Endodermal cell (in vitro differentiated cells): Measurements from ENCODE around the gene PURA. TPM values are rescaled to one million over a fixed set of nuclear protein-coding genes. Genes with fewer than 3 reads are reported as not detected.

Experiments
- DNase-seq: peaks from one replicate; pipeline ENCODE4 v3.0.0-alpha.2; 2017
- H3K27ac ChIP-seq: 2 replicates; pipeline ENCODE4 v1.5.1; 2013; ENCODE audit warnings: mild to moderate bottlenecking, low read depth, low read length, moderate library complexity
- H3K27me3 ChIP-seq: 2 replicates; pipeline ENCODE4 v1.6.1; 2013; ENCODE audit warnings: mild to moderate bottlenecking, low read length, moderate library complexity; ENCODE audit not compliant: insufficient read depth, control insufficient read depth, poor library complexity, severe bottlenecking
- H3K36me3 ChIP-seq: 2 replicates; pipeline ENCODE4 v1.7.0; 2013; ENCODE audit warnings: mild to moderate bottlenecking, low read length, moderate library complexity; ENCODE audit not compliant: control insufficient read depth, insufficient read depth
- H3K4me1 ChIP-seq: one replicate; pipeline ENCODE4 v1.7.0; 2013; ENCODE audit warnings: low read length; ENCODE audit not compliant: control insufficient read depth, insufficient read depth
- H3K4me3 ChIP-seq: 2 replicates; pipeline ENCODE4 v1.5.1; 2013; ENCODE audit warnings: mild to moderate bottlenecking, low read length, moderate library complexity
- H3K9ac ChIP-seq: 2 replicates; pipeline ENCODE4 v1.6.1; 2013; ENCODE audit warnings: mild to moderate bottlenecking, low read length, moderate library complexity; ENCODE audit not compliant: poor library complexity, severe bottlenecking; ENCODE audit errors: extremely low read depth
- H3K9me3 ChIP-seq: 2 replicates; pipeline ENCODE4 v1.6.1; 2013; ENCODE audit warnings: mild to moderate bottlenecking, low read length, moderate library complexity; ENCODE audit not compliant: control insufficient read depth
- H3K27ac Mint-ChIP-seq: 2 replicates; pipeline ENCODE4 v1.8.0; 2020; ENCODE audit warnings: mixed read lengths
- H3K27me3 Mint-ChIP-seq: 2 replicates; pipeline ENCODE4 v1.8.0; 2021; ENCODE audit warnings: mild to moderate bottlenecking, mixed read lengths; ENCODE audit not compliant: insufficient read depth
- H3K36me3 Mint-ChIP-seq: 2 replicates; pipeline ENCODE4 v1.8.0; 2020; ENCODE audit warnings: low read depth, mixed read lengths
- H3K4me1 Mint-ChIP-seq: 2 replicates; pipeline ENCODE4 v1.8.0; 2020; ENCODE audit warnings: mixed read lengths
- H3K4me3 Mint-ChIP-seq: 2 replicates; pipeline ENCODE4 v1.8.0; 2020; ENCODE audit warnings: mild to moderate bottlenecking, moderate library complexity, mixed read lengths
- H3K9me3 Mint-ChIP-seq: 2 replicates; pipeline ENCODE4 v1.8.0; 2020; ENCODE audit warnings: mild to moderate bottlenecking, mixed read lengths
- CTCF ChIP-seq: fragments of 200-600 bp; sonication (generic); conservative IDR thresholded peaks from 2 replicates; pipeline ENCODE4 v1.5.0; 2021; ENCODE audit warnings: antibody characterized with exemption, mild to moderate bottlenecking
- WGBS, 2 experiments: methylation state at CpG; one replicate each; pipeline versions ENCODE4 v1.1.5 to v1.1.7; 2013; ENCODE audit warnings: missing lambda C conversion rate in 2 of 2, mixed read lengths in 1 of 2; ENCODE audit not compliant: insufficient coverage in 1 of 2, insufficient read length in 1 of 2; 5-methylcytosine and 5-hydroxymethylcytosine counted together
- total RNA-seq, 2 donors: library from RNA; stranded (reverse); fragmentation: NEBNext Ultra II Directional in 1 of 2; extraction: Animal tissue kit (Norgen Biotek cat#: 25700) in 1 of 2; gene quantifications; 2 replicates in 1 of 2; 3 replicates in 1 of 2; pipeline ENCODE4 v1.2.1, GENCODE V29; 2021

PURA gene
- total RNA-seq, 2 donors from 2014 or later = 6.8 to 7.7 TPM

- Histone ChIP-seq H3K36me3 (no peaks in the 10 kb centered on the region), H3K9ac (no peak overlapping the region), H3K4me1 (peaks cover 9% of the 10 kb centered on the region), H3K27me3 (peaks cover 60% of the 10 kb centered on the region), H3K4me3 (no peak overlapping the region), H3K9me3 (no peaks in the 10 kb centered on the region), H3K27ac (no peak overlapping the region)
- Mint-ChIP-seq H3K4me1 (peaks cover 15% of the 10 kb centered on the region), H3K27ac (no peak overlapping the region), H3K27me3 (peaks cover 67% of the 10 kb centered on the region), H3K36me3 (no peaks in the 10 kb centered on the region), H3K9me3 (no peaks in the 10 kb centered on the region), H3K4me3 (no peak overlapping the region)
- 92 to 93% methylated on average over 2 to 3 of the region's 3 CpGs for WGBS, 2 experiments
- no peak for DNase-seq
- no peak for TF ChIP-seq CTCF
Measured at GRCh38 chr5:140143521-140144258, 29.8 kb downstream of the PURA start.

- no peak for DNase-seq
- no peak overlapping the region for H3K9ac ChIP-seq
- H3K27me3 Mint-ChIP-seq = peaks cover 65% of the 10 kb centered on the region
Measured at GRCh38 chr5:140145256-140145655, 31.3 kb downstream of the PURA start.

GRCh38 chr5:140145818-140146522 lies 32.1 kb downstream of the PURA start:
- peak; percentile 88 for DNase-seq
- Mint-ChIP-seq H3K4me3 (peak overlapping the region; percentile 51), H3K36me3 (no peaks in the 10 kb centered on the region), H3K4me1 (peaks cover 10% of the 10 kb centered on the region), H3K27me3 (peaks cover 59% of the 10 kb centered on the region), H3K9me3 (no peaks in the 10 kb centered on the region), H3K27ac (no peak overlapping the region)
- TF ChIP-seq CTCF = peak; percentile 89
- no peak overlapping the region for H3K9ac ChIP-seq
- H3K4me3 ChIP-seq = peak overlapping the region; percentile 74
- no peaks in the 10 kb centered on the region for H3K9me3 ChIP-seq
- WGBS, 2 experiments = 0 to 4% methylated on average over 5 to 64 of the region's 64 CpGs
- peaks cover 53% of the 10 kb centered on the region for H3K27me3 ChIP-seq
- H3K36me3 ChIP-seq = no peaks in the 10 kb centered on the region
- H3K4me1 ChIP-seq = peaks cover 9% of the 10 kb centered on the region
- H3K27ac ChIP-seq = no peak overlapping the region

More at GRCh38 chr5:140145256-140145655, 31.3 kb downstream of the PURA start:
- Histone ChIP-seq H3K36me3 (no peaks in the 10 kb centered on the region), H3K4me3 (no peak overlapping the region), H3K27me3 (peaks cover 60% of the 10 kb centered on the region), H3K9me3 (no peaks in the 10 kb centered on the region), H3K4me1 (peaks cover 9% of the 10 kb centered on the region), H3K27ac (no peak overlapping the region)
- Mint-ChIP-seq H3K9me3 (no peaks in the 10 kb centered on the region), H3K4me3 (peak overlapping the region; percentile 51), H3K27ac (no peak overlapping the region), H3K4me1 (peaks cover 10% of the 10 kb centered on the region), H3K36me3 (no peaks in the 10 kb centered on the region)
- TF ChIP-seq CTCF = no peak
- 76 to 82% methylated on average over 2 to 3 of the region's 3 CpGs for WGBS, 2 experiments
